ENCODE measurements around the gene BCL2L2. TPM values are rescaled to one million over a fixed set of nuclear protein-coding genes. Genes with fewer than 3 reads are reported as not detected.

The BCL2L2 gene
- total and polyA plus RNA-seq, 11 donors = 16.6 to 52.9 (median 36.7) TPM

DNA sequence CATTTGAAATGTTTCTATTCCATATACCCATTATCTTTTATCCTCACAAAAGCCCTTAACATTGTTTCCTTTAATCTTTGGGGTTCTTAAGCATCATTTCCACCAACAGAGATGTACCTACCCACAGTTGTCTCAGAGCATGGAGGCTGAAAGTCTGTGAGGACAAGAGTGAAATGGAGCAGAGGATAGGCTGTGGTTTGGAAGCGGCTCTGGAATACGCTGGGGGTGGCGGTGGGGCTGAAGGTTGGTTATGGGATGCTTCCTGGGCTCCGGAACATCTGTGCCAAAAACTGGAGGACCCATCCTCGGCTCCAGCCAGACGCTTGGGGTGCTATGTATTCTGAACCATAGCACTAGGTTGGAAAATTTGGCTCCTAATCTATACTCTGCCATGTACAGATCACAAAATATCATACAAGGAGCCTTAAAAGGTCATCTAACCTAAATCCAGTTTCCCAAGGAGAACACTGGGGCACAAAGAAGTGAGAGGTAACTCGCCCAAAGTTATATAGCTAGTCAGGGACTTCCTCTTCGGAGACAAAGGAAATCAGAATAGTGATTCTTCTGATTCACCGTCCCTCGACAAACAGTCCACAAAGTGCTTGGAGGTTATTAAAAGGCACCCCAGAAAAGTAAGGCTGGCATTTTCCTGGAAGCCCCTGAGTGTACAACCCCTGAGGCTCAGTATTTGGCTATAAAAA lies 6.5 kb upstream of the BCL2L2 start:
- no peak for ATAC-seq
- intact Hi-C loops (cut with DNase I) = loop anchor here in 8 of 10 donors (1.0 to 10.0 kb wide), 8 partner anchors 13 to 255 kb away; partner anchors contain the start of genes HOMEZ (in 3 of the 8), ACIN1 (in 1 of the 8), C14orf119 (in 1 of the 8) and THTPA (in 1 of the 8)

DNA sequence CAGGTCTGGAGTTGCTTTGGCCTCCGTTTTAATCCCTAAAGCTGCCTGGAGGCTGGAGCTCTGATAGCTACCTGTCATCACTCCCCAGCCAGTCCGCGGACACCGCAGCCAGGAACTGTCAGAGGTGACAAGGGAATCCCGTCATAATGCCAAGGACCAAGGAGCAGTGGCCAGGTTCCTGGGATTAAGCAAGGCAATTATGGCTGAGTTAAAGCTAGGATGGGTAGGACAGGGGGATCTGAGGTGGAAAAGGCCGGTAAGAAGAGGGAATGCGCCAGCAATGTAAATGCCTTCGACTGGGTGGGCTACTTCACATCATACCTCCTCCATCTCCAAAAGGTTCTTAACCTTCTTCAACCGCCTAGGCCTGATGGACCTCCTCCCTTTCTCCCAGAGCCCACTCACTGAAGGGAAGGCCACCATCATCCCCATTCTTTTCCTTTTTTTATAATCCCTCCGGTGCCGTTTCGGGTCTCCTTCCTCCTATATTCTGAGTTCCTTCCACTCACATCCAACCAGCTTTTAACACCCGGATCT lies 5.9 kb upstream of the BCL2L2 start:
- peak overlapping the region; percentile 94 to 100 (median 98) for H3K27ac ChIP-seq
- DNase-seq (peak; percentile 66 to 87 (median 78)), ATAC-seq (peak; percentile 23 to 65 (median 51))
- peaks cover 0 to 35% (median 26%) of the 10 kb centered on the region in 9 donors for H3K36me3 ChIP-seq
- peak overlapping the region; percentile 48 to 95 (median 80) for H3K4me3 ChIP-seq
- no peaks in the 10 kb centered on the region for H3K27me3 ChIP-seq
- TF ChIP-seq, protein P1, sequence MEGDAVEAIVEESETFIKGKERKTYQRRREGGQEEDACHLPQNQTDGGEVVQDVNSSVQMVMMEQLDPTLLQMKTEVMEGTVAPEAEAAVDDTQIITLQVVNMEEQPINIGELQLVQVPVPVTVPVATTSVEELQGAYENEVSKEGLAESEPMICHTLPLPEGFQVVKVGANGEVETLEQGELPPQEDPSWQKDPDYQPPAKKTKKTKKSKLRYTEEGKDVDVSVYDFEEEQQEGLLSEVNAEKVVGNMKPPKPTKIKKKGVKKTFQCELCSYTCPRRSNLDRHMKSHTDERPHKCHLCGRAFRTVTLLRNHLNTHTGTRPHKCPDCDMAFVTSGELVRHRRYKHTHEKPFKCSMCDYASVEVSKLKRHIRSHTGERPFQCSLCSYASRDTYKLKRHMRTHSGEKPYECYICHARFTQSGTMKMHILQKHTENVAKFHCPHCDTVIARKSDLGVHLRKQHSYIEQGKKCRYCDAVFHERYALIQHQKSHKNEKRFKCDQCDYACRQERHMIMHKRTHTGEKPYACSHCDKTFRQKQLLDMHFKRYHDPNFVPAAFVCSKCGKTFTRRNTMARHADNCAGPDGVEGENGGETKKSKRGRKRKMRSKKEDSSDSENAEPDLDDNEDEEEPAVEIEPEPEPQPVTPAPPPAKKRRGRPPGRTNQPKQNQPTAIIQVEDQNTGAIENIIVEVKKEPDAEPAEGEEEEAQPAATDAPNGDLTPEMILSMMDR (IDR thresholded peaks at IDR 0.05) = no peak
- no peak for TF ChIP-seq POLR2A (IDR thresholded peaks at IDR 0.05)
- intact Hi-C loops (cut with DNase I) = loop anchor here in 6 of 10 donors (1.0 to 10.0 kb wide), 7 partner anchors 14 to 254 kb away; partner anchors contain the start of genes HOMEZ (in 3 of the 6), ACIN1 (in 1 of the 6), C14orf119 (in 1 of the 6) and PABPN1 (in 1 of the 6)
- 2 to 6% (median 2%) methylated on average over 13 of the region's 13 CpGs for WGBS, 4 donors
- H3K9me3 ChIP-seq = no peaks in the 10 kb centered on the region
- H3K4me1 ChIP-seq = peaks cover 0 to 54% (median 28%) of the 10 kb centered on the region in 12 donors

More for the DNA sequence above, 6.5 kb upstream of the BCL2L2 start:
- Histone ChIP-seq H3K4me1 (peaks cover 0 to 53% (median 30%) of the 10 kb centered on the region in 12 donors), H3K36me3 (peaks cover 0 to 35% (median 26%) of the 10 kb centered on the region in 9 donors), H3K27ac (peak overlapping the region; percentile 94 to 100 (median 98)), H3K9me3 (no peaks in the 10 kb centered on the region), H3K27me3 (no peaks in the 10 kb centered on the region), H3K4me3 (peak overlapping the region; percentile 48 to 95 (median 80))
- no peak for TF ChIP-seq POLR2A (IDR thresholded peaks at IDR 0.05)
- TF ChIP-seq, protein P1 (IDR thresholded peaks at IDR 0.05) = peak in 1 of 12 donors; percentile 4
- no peak for DNase-seq
- WGBS, 4 donors = 45 to 53% (median 48%) methylated on average over 10 of the region's 10 CpGs

DNA sequence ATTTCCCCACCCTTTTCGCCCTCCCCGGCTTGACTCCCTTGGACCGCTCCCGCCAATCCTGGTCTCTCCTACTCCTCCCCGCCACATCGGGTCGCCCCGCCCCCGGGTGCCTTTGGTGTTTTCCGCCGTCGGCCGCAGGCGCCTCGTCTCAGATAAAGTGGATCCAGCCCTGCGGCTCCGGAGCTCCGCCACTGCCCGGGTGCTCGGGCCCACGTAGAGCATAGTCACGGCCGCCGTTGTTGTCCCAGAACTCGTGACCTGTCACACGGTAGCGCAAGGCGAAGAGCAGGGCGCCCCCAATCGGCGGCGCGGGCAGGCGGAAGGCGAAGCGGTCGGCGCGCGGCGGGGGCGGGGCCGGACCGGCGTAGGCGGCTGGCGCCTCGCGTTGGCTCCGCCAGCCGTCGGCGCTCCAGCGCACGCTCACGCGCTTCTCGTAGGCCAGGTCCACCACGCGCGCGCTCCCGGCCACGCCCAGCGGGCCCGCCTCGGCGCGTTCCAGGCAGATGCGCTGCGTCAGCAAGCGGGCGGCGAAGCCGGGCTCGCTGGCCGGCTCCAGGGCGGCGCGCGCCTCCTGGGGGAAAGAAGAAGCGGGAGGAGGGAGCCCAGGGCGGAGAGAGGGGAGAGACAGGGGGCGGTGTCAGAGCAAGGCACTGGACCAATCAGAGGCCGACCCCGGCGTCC lies 5.2 kb upstream of the BCL2L2 start:
- peaks cover 0 to 31% (median 25%) of the 10 kb centered on the region in 9 donors for H3K36me3 ChIP-seq
- intact Hi-C loops (cut with DNase I) = loop anchor here in 6 of 10 donors (1.0 to 10.0 kb wide), 6 partner anchors 15 to 253 kb away; partner anchors contain the start of genes HOMEZ (in 3 of the 6), ACIN1 (in 1 of the 6), C14orf119 (in 1 of the 6) and PABPN1 (in 1 of the 6)
- peaks cover 0 to 61% (median 33%) of the 10 kb centered on the region in 12 donors for H3K4me1 ChIP-seq
- ATAC-seq = peak; percentile 76 to 90 (median 85)
- H3K4me3 ChIP-seq = peak overlapping the region; percentile 77 to 95 (median 82)
- H3K9me3 ChIP-seq = no peaks in the 10 kb centered on the region
- no peaks in the 10 kb centered on the region for H3K27me3 ChIP-seq
- DNase-seq = peak; percentile 98 to 99 (median 99)
- 0 to 1% (median 1%) methylated on average over 19 to 87 of the region's 87 CpGs for WGBS, 4 donors
- no peak for TF ChIP-seq POLR2A (IDR thresholded peaks at IDR 0.05)
- TF ChIP-seq, protein P1 (IDR thresholded peaks at IDR 0.05) = peak; percentile 53 to 98 (median 73)
- H3K27ac ChIP-seq = peak overlapping the region; percentile 94 to 100 (median 98)
